CD4-positive, alpha-beta T cell treated with Interleukin-2 at 100 ng/mL for 4 hours (primary cell): ENCODE results near the gene EPS8L2.
A peak's percentile ranks its signal among the peaks of the same experiment; 100 is the strongest.
"Not testable (repeated sequence)": the region's sequence is repeated elsewhere in the genome, so short reads cannot be mapped to it uniquely, and the experiment has no call there.

Experiments
- DNase-seq: peaks from one replicate; pipeline ENCODE4 v3.0.0-alpha.2; 2020; ENCODE audit warnings: low spot score

The EPS8L2 gene

DNA sequence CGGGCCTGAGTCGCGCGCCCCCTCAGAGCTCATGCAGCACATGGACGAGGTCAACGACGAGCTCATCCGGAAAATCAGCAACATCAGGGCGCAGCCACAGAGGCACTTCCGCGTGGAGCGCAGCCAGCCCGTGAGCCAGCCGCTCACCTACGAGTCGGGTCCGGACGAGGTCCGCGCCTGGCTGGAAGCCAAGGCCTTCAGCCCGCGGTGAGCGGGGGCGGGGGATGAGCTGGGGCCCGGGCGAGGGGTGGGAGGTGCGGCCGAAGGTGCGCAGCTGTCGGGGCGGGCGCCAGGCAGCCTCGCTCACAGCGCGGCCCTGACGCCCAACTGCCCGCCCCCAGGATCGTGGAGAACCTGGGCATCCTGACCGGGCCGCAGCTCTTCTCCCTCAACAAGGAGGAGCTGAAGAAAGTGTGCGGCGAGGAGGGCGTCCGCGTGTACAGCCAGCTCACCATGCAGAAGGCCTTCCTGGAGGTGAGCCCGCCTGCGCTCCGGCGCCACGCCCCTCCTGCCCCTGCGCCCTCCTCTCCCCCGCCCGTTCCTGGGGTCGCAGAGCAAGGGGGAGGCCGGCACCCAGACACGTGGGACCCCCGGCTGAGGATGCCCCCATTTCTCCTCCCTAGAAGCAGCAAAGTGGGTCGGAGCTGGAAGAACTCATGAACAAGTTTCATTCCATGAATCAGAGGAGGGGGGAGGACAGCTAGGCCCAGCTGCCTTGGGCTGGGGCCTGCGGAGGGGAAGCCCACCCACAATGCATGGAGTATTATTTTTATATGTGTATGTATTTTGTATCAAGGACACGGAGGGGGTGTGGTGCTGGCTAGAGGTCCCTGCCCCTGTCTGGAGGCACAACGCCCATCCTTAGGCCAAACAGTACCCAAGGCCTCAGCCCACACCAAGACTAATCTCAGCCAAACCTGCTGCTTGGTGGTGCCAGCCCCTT lies 20.5 kb downstream of the EPS8L2 start:
- peak; percentile 48 for DNase-seq

DNA sequence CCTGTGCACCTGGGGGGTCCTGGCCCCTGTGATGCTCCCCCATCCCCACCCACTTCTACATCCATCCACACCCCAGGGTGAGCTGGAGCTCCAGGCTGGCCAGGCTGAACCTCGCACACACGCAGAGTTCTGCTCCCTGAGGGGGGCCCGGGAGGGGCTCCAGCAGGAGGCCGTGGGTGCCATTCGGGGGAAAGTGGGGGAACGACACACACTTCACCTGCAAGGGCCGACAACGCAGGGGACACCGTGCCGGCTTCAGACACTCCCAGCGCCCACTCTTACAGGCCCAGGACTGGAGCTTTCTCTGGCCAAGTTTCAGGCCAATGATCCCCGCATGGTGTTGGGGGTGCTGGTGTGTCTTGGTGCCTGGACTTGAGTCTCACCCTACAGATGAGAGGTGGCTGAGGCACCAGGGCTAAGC lies 21.3 kb downstream of the EPS8L2 start:
- DNase-seq: no peak

DNA sequence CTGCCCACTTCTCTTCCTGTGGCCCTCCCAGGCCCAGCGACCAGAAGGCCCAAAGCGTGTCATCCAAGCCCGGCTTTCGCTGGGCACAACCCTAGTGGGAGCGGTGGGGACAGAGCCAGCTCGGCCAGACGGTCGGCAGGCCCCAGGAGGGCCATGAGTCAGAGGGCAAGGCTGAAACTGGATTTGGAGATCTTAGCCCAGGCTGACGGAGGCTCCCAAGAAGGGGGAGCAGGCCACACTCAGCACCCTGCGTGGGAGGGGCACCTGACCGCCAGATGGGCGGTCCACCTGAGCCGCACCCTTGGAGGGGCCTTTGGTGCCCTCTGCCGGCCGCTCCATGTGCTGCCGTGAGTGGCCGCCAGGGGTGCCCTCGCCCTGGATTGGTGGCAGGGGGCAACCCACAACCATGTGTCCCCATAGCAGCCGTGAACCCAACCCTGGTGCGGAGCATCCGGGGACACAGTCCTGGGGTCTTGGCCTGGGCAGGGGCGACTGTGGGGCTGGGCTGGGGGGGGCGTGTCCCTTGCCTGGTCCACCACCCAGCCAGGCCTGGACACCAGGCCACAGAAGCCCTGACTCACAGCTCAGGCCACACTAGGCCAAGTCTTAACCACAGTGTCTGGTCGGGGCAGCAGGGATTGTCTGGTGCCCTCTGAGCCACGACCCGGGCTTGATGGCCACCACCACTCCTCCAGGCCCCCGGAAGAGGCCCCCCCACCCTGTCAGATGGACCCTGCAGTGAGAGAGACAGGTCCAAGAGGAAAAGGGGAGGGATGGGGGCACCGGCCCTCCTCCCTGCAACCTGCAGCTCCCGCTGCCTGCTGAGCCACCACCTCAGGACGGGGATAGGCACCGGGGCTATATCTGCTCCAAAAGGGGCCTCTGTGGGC lies 22.1 kb downstream of the EPS8L2 start:
- DNase-seq: peak; percentile 81

GRCh38 chr11:728901-729491 lies 23.0 kb downstream of the EPS8L2 start:
- DNase-seq: no peak

- DNase-seq: no peak
Measured at GRCh38 chr11:729492-730074, 23.6 kb downstream of the EPS8L2 start.

GRCh38 chr11:733072-733471 lies 27.0 kb downstream of the EPS8L2 start:
- no peak for DNase-seq

- not testable (repeated sequence) for DNase-seq
Measured at GRCh38 chr11:734541-734940, 28.5 kb downstream of the EPS8L2 start.

- no peak for DNase-seq
Measured at GRCh38 chr11:737366-737765, 31.3 kb downstream of the EPS8L2 start.

- DNase-seq: not testable (repeated sequence)
Measured at GRCh38 chr11:737899-738298, 31.9 kb downstream of the EPS8L2 start.

DNA sequence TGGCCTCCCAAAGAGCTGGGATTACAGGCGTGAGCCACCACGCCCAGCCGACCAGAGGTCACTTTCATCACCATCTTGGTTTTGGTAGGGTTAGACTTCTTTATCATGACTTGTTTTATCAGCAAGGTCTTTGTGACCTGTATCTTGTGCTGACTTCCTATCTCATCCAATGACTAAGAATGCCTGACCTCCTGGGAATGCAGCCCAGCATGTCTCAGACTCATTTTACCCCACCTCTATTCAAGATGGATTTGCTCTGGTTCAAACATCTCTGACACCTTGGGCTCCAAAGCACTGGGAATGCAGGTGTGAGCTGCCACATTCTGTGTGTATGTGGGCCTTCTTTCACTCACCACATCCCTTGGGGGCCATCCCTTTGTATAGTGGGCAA lies 36.1 kb downstream of the EPS8L2 start:
- DNase-seq: no peak

GRCh38 chr11:742571-743201 lies 36.7 kb downstream of the EPS8L2 start:
- DNase-seq: no peak

DNA sequence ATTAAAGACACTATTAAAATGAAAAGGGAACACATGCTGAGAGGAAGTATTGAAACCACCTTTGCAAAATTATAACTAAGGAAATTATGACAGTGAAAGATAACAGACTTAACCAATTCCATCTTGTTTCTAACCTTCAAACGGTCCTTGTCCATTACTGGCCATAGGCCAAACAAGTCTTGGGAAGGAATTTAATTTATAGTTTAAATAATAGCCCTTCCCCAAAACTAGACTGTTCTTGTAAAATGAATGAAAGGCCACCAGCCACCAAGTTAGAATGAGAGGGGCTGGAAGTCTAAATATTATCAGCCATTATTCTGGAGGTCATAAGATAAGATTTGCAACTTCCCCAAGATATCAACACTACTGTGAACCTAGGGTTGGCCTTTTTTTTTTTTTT lies 39.4 kb downstream of the EPS8L2 start:
- no peak for DNase-seq

DNA sequence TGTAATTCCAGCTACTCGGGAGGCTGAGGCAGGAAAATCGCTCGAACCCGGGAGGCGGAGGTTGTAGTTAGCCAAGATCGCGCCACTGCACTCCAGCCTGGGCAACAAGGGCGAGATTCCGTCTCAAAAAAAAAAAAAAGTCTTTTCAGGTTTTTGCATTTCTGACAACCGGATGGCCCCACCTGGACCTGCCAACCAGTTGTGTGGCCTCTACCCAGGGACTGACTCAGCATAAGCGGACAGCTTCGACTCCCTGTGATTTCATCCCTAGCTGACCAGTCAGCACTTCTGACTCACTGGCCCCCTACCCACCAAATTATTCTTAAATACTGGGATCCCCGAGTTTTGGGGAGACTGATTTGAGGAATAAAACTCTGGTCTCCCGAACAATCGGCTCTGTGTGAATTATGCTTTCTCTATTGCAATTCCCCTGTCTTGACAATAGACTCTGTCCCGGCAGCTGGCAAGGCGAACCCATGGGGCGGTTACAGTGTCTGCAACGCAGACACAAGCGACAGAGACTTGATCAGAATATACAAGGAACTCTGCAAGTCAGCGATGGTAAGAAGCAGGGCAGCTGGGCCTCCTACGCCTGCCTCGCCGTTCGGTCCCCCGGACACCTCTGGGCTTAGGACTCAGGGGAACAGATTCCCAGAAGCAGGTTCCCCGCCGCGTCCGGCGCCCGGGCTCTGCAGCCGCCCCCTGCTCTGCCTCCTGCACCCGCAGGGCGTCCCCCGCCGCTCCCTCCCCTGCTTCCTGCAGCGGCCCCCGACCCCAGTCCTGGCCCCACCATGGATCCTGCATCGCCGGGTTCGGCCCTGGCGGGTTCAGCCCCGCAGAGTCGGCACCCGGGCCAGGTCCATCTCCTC lies 40.5 kb downstream of the EPS8L2 start:
- peak; percentile 26 for DNase-seq

GRCh38 chr11:747158-748006 lies 41.4 kb downstream of the EPS8L2 start, which contains the start of gene TALDO1:
Gene TALDO1 (plus strand): TSS chr11:747464. CDS start chr11:747482, 18 bp downstream.
- DNase-seq: peak; percentile 82

DNA sequence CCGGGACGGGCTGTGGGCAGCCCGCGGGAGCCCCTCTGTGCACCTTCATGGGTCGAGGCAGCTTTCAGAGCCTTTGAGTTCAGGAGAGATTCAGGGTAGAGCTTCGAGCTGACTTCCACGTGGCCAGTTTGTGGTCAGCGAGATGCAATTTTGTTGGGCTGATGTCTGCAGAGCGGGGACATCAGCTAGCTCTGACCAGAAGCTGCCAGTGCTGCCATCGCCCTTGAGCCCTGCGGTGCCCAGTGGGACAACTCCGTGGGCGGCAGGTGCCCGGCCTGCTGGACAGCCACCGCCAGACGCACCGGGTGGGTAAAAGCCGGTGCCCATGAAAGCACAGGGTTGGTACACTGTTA lies 42.0 kb downstream of the EPS8L2 start:
- no peak for DNase-seq

DNA sequence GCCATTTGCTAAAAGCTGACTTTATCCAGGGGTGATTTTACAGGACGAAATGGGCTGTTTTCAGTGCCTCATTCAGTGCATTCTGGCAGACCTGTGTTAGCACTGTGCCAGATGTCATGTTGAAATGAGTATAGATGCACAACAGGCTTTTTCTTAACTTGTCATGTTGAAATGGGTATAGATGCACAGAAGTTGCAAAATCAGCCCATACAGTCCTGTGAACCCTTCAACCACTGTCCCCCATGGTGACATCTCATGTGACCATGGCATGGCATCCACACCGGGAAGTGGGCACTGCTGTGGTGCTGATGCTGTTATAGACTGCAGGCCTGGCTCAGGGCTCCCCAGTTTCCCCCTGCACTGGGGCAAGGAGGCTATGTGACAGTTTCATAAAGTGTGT lies 43.7 kb downstream of the EPS8L2 start:
- no peak for DNase-seq

- no peak for DNase-seq
Measured at GRCh38 chr11:760236-760635, 54.2 kb downstream of the EPS8L2 start.

- no peak for DNase-seq
Measured at GRCh38 chr11:761526-762108, 55.6 kb downstream of the EPS8L2 start.

DNA sequence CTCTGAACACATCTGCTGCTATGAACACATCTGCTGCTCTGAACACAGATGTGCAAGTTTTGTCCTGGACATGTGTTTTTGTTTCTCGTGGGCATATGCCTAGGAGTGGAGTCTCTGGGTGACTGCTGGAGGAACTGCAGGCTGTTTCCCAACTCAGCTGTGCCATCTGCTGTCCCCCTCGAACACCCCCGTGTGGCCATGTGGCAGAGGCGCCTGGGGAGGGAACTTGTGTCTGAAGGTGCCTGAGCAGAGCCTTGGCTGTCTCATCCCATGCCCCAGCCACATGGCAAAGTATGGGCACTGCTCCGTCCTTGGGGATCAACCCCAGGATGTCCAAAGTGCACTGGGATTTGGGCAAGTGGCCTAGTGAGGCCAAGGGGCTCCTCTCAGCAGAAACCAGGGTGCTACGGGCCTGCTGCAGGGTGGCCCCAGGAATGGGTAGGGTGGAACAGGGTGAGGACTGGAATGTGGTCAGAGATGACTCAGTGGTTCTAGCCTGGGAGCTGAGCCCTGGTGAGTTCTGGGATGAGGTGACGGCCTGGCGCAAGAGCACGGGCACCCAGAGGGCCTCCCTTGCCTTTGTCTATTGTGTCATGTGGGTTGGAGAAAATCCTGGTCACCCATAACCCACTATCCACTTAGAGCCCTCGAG lies 56.5 kb downstream of the EPS8L2 start:
- DNase-seq: peak; percentile 13
